ENCODE measurements around the gene EIF4E2. TPM values are rescaled to one million over a fixed set of nuclear protein-coding genes. Genes with fewer than 3 reads are reported as not detected.

EIF4E2 gene
- total RNA-seq, 1 donor from 2014 or later = 68.1 TPM

DNA sequence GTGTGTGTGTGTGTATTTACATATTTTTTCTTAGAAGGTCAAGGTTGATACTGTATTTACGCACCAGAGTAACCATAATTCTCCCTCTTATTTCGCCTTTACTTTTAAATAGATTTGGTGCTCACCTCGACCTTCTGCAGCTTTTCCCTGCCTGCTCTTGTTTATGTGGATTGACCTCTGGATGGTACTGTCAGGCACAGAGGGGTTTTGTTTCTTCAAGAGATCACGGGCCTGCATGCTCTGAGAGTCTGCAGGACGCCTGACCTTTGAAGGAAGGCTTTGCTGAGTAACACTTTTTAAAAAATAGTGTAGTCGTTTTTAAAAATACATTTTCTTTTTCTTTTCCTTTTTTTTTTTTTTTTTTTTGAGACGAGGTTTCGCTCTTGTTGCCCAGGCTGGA is 64.8 kb downstream of the EIF4E2 start:
- Histone ChIP-seq H3K36me3 (no peaks in the 10 kb centered on the region), H3K4me3 (no peak overlapping the region), H3K27me3 (ENCODE audit: low read depth) (peaks cover 3% of the 10 kb centered on the region), H3K9me3 (no peaks in the 10 kb centered on the region), H3K27ac (no peak overlapping the region), H3K4me1 (no peaks in the 10 kb centered on the region)
- TF ChIP-seq, protein P1, sequence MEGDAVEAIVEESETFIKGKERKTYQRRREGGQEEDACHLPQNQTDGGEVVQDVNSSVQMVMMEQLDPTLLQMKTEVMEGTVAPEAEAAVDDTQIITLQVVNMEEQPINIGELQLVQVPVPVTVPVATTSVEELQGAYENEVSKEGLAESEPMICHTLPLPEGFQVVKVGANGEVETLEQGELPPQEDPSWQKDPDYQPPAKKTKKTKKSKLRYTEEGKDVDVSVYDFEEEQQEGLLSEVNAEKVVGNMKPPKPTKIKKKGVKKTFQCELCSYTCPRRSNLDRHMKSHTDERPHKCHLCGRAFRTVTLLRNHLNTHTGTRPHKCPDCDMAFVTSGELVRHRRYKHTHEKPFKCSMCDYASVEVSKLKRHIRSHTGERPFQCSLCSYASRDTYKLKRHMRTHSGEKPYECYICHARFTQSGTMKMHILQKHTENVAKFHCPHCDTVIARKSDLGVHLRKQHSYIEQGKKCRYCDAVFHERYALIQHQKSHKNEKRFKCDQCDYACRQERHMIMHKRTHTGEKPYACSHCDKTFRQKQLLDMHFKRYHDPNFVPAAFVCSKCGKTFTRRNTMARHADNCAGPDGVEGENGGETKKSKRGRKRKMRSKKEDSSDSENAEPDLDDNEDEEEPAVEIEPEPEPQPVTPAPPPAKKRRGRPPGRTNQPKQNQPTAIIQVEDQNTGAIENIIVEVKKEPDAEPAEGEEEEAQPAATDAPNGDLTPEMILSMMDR (IDR thresholded peaks at IDR 0.05) = no peak
- intact Hi-C loops (cut with DNase I) = no loop called here
- ATAC-seq (no peak), DNase-seq (no peak)

Other genes starting within 250 kb of the EIF4E2 start
- 6.0 TPM for gene ALPP, start 171.9 kb upstream of the EIF4E2 start, total RNA-seq
- 0.53 TPM for gene ALPG, start 143.8 kb upstream of the EIF4E2 start, total RNA-seq
- gene ALPI, start 94.5 kb upstream of the EIF4E2 start, total RNA-seq = not detected
- gene ECEL1, start 62.9 kb upstream of the EIF4E2 start, total RNA-seq = 1.0 TPM
- not detected for gene PRSS56, start 30.3 kb upstream of the EIF4E2 start, total RNA-seq
- not detected for gene CHRND, start 24.5 kb upstream of the EIF4E2 start, total RNA-seq
- not detected for gene CHRNG, start 11.0 kb upstream of the EIF4E2 start, total RNA-seq
- 3.7 TPM for gene TIGD1, start 132 bp upstream of the EIF4E2 start, total RNA-seq
- gene EFHD1, start 82.9 kb downstream of the EIF4E2 start, total RNA-seq = 7.7 TPM
- 67.6 TPM for gene GIGYF2, start 146.6 kb downstream of the EIF4E2 start, total RNA-seq
- not detected for gene KCNJ13, start 225.9 kb downstream of the EIF4E2 start, total RNA-seq

All from lower lobe of right lung (tissue), 2 donors.